HG03378 (cell line): ENCODE results near the gene C3orf33.
"Not testable (repeated sequence)": the region's sequence is repeated elsewhere in the genome, so short reads cannot be mapped to it uniquely, and the experiment has no call there.

Source experiments
- ATAC-seq: cut with Tn5 transposase; IDR thresholded peaks from one replicate; pipeline ENCODE4 v1.9.1; 2021; ENCODE audit warnings: mild to moderate bottlenecking, moderate library complexity; ENCODE audit not compliant: unreplicated experiment

Gene C3orf33, protein sequence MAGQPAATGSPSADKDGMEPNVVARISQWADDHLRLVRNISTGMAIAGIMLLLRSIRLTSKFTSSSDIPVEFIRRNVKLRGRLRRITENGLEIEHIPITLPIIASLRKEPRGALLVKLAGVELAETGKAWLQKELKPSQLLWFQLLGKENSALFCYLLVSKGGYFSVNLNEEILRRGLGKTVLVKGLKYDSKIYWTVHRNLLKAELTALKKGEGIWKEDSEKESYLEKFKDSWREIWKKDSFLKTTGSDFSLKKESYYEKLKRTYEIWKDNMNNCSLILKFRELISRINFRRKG

DNA sequence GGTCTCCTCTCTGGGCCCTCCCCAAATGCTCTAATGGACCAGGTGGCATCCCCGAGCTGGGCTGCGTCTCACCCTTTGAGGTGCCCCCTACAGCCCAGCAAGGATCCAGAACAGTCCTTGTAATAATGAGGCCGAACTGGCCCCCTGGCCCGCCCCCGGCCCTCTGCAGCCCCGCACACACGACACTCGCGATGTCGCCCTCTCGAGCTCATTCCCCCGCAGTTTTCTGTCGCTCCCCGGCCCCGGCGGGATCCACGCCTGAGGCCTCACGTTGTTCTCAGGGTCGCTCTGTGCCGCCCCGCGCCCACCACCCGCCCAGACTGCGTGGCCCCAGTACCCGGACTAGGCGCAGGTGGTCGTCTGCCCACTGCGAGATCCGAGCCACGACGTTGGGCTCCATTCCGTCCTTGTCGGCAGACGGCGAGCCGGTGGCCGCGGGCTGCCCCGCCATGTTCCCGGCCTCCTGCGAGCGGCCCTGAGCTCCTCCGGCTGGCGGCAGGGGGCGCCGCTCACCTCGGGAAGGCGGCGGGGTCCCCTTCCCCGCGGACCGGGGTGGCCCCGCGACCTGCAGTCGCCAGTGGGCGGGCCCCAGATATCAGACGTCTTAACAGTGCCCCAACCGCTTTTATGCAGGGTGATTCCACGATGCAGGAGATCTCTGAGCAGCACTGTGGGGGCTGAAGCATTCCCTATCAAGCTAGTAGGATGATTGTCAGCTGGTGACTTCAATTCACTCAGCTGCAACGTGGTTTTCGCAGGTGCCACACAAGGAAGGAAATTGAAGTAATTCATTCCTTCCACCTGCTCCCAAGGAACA is at the start of gene C3orf33:
Gene C3orf33 (minus strand): TSS at position 477 of the 817 bp plus-strand sequence. CDS start 26 bp downstream, at position 451.
- peak; percentile 89 for ATAC-seq

DNA sequence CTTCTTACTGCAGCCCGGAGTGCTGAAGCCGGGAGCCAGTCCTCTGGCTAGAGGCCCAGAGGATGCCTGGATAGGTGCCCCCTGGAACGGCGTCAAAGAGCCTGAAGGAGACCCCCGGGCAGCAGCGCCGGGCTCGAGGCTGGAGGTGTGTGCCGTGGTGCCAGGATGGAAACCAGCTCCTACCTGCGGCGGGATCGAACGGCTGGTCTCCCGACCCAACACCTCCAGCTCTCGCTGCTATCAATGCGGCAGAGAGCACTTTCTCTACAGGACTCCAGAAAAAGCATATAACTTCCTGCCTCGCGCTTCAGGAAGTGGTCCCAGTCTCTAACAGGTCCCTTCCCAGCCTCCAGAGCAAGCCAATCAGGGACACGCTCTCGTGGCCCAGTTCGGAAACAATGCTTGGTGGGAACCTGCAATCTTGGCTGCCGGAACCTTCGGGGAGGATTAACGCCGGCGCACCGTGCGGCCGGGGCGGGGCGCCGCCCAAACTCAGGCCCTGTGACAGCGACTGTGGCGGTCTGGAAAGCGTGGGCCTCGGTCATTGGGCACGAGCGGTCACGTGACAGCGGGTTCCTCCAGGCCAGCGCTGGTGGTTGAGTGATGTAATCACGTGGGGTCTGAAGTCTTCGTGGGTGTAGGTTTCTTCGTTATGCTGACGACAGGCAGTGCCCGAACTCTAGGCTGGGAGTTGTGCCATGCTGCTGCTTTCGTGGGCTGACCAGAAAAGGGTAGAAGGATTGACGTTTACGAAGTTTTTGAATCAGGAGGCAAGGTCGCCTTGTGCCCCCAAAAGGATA is 48.3 kb upstream of the C3orf33 start, which contains the start of gene SLC33A1:
Gene SLC33A1 (minus strand): TSS at position 287 of the 800 bp plus-strand sequence. CDS start 430 bp downstream, outside the sequence.
- ATAC-seq, result peak; percentile 95

DNA sequence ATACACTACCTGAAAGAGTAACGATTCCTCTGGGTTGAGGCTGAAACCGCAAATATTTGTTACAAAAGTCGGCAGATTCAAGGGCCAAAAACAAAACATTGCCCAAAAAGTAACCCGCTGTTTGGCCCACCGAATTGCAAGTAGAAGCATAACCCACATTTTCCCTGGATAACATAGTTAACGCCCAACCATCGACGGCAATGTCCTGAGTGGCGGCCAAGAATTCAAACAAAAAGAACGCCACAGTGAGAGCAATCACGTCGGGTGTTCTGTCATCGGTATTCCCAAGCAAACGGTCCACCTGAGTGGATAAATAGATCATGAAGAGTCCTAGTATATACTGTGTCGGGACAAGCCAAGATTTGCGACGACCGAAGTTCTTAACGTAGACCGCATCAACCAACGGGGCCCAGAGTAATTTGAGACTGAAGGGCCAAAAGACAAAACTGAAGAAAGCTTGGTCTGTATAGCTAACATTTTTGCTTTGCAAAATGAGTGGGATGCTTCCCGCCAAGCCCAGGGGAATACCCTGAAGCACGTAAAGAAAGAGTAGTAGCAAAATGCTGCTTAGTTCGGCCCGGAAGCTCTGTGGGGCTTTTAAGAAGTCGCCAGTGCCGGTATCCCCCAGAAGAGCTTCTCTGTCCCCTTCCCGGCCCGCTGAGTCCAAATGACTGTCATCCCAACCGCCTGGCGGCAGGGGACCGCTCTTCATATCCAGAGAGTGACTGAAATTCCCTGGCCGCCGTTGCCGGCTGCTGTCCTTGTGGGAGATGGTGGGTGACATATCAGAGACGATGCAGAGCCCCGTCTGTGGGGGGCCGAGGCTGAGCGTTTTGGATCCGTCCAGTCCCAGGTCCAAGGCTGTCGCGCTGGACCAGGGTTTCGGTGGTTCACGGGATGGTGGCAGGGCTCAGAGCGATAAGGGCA is 47.4 kb upstream of the C3orf33 start:
- ATAC-seq, result peak; percentile 4

DNA sequence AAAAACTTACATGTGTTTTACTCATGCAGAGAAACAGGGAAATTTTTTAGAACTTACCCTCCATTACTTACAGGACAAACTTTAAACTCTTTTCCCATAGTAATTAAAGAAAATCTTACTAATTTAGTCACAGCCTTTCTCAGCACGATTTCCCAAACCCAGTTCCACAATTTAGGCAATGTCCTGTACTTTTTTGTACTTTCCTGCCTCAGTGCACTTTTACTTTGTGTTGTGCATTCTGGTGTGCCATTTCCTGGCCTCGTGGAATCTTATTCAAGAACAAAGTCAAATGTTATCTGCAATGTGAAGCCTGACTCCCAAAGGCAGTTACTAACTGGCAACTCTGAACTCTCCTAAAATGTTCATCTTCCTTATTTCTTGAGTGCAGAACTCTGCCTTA is 46.3 kb upstream of the C3orf33 start:
- ATAC-seq, result no peak

DNA sequence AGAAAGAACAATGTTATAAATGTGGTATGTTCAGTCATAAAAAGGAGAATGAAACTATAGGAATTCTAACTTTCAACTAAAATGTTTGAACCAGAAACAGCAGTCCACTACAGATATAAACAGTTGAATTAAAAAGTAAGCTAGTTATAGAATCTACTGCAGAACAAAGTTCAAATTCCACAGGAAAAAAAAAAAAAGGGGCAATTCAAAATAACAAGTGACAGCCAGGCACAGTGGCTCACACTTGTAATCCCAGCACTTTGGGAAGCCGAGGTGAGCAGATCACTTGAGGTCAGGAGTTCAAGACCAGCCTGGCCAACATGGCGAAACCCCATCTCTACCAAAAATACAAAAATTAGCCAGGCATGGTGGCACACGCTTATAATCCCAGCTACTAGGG is 43.3 kb upstream of the C3orf33 start:
- not testable (repeated sequence) for ATAC-seq

DNA sequence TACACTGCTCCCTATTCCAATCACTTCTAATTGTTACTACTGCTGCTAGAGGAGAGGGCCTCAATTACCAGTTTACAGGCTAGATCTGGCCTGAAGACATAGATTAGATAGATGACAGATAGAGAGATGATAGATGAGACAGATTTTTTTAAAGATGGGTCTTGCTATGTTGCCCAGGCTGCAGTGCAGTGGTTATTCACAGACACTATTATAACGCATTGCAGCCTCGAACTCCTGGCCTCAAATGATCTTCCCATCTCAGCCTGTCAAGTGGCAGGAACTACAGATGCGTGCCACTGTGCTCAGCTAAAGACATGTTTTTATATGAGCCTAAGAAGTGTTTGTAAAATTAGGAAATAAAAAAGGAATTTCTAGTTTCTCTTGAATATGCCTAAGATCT is 41.9 kb upstream of the C3orf33 start:
- no peak for ATAC-seq

DNA sequence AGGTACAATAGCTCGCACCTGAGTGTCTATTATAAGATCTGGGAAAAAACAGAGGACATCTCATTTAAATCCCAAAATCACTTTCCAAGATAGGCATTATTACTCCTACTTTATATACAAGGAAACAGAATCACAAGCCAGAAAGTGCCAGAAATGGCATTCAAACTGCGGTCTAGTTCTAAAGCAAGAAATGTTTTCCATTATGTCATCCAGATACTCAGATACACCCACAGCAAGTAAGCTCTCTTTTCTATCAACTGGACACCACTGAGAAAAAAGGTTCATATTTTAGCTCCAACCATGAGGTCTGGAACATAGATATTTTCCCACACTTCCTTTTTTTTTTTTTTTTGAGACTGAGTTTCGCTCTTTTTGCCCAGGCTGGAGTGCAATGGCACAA is 40.0 kb upstream of the C3orf33 start:
- no peak for ATAC-seq

DNA sequence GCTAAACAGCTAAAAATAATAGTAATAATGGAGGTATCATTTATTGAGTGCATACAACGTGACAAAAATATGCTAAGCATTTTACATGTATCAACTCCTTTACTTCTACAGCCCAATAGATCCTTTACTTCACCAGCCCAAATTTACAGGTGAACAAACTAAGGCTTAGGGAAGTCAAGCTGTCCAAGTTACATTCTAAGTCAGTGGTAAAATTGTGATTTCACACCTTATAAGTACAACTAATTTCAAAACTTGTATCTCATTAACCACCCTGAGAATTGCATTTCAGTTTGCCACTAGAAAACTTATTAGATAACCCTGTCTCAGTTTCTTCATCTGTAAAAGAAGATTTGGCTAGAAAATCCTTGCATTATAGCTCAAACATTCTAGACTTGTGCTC is 37.5 kb upstream of the C3orf33 start:
- ATAC-seq, result peak; percentile 59

DNA sequence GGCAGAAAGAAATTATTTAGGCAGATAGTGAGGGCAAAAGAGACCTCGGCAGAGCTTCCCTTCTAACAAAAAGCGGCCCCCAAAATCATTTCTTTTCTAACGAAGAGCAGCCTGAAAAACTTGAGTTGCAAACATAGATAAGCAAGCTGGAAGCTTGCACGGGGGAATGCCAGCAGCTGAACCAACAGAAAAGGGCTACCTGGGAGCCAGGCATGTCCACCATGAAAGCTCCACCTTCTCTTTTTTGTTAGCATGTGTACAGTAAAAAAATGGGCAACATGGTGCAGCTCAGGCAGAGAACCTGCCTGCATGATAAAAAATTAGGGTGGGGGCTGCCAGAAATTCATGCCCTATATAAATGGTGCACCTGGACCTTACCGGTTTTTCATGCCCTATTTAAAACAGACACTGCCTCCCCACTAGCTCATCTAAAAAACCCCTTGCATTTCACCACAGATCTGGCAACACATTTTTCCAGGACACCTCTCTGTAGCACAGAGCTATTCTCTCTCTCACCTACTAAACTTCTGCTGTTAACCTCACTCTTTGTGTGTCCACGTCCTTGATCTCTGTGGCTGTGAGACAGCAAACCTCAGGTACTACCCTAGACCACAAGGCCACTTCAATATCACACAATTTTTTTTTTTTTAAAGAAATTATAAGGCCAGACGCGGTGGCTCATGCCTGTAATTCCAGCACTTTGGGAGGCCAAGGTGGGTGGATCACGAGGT is 29.4 kb upstream of the C3orf33 start:
- ATAC-seq, result no peak

DNA sequence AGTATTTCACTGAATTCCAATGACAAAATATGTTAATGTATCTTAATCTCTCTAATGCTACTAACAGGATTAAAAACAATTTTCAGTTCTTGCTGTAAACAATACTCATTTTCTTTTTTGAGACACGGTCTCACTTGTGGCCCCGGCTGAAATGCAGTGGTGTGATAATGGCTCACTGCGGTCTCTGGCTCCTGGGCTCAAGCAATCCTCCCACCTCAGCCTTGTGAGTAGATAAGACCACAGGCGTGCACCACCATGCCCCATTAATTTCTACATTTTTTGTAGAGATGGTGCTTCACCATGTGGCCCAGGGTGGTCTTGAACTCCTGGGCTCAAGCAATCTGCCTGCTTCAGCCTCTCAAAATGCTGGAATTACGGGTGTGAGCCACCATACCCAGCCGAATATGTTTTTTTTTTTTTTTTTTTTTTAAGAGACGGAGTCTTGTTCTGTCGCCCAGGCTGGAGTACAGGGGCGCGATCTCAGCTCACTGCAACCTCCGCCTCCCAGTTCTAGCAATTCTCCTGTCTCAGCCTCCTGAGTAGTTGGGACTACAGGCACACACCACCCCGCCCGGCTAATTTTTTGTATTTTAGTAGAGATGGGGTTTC is 22.5 kb upstream of the C3orf33 start:
- ATAC-seq, result not testable (repeated sequence)

DNA sequence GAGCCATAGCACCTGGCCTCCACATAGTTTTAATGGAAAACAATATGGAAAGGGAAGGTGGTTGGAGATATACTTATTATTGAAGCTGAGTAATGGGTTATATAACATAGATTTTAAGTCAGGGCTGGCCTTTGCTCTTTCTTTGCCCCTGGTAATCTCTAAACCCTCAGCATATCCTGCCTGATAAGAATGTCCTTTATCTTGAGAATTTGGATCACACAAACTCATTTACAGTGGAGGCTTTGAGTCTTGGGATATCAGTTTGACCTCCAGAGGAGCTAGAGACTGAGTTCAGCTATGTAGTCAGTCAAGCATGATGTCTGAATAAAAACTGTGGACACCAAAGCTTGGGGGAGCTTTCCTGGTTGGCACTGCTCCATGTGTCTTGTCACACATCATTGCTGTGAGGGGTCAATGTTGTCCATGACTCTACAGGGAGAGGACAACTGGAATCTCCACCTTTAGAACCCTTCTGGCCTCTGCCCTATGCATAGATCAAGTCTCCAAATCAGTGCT is 9.0 kb upstream of the C3orf33 start:
- ATAC-seq, result no peak

DNA sequence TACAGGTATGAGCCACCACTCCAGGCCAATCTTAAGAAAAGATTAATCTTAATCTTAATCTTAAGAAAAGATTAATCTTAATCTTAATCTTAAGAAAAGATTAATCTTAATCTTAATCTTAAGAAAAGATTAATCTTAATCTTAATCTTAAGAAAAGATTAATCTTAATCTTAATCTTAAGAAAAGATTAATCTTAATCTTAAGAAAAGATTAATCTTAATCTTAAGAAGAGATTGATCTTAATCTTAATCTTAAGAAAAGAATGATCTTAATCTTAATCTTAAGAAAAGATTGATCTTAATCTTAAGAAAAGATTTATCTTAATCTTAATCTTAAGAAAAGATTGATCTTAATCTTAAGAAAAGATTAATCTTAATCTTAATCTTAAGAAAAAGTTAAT is 7.1 kb upstream of the C3orf33 start:
- ATAC-seq, result not testable (repeated sequence)

DNA sequence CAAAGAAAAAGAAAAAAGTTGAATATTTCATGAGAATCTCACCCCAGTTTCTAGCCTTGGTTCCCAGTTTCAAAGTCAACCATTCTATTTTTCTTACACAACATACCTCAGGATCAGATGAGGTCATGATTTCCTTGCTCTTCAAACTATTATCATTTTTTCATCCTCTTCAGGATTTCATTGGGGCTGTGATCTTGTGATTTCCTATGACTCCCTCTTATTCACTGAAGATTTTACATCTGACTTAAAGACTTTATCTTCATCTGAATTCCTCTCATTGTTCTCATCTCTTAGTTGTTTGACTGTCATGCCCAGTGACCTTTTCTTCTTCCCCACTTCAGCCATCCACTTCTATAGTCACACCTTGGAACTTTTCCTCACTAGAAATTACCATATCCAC is 3.1 kb upstream of the C3orf33 start:
- ATAC-seq, result no peak

DNA sequence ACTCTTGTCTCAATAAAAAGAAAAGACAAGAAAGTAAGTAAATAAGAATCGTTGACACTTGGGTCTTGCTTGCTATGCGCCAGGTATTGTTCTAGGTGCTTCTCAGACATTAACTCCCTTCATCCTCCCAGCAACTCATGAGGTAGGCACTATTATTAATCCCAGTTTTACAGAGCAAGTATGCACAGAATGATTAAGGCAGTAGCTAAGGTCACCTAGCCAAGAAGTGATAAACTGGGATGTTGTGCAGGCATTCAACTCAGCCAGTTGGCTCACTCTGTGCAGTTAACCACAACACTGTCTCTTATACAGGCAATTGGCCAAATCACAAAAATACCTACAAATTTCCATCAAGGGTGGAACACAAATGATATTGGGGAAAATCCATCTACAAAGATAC is 1.7 kb upstream of the C3orf33 start:
- ATAC-seq, result no peak

DNA sequence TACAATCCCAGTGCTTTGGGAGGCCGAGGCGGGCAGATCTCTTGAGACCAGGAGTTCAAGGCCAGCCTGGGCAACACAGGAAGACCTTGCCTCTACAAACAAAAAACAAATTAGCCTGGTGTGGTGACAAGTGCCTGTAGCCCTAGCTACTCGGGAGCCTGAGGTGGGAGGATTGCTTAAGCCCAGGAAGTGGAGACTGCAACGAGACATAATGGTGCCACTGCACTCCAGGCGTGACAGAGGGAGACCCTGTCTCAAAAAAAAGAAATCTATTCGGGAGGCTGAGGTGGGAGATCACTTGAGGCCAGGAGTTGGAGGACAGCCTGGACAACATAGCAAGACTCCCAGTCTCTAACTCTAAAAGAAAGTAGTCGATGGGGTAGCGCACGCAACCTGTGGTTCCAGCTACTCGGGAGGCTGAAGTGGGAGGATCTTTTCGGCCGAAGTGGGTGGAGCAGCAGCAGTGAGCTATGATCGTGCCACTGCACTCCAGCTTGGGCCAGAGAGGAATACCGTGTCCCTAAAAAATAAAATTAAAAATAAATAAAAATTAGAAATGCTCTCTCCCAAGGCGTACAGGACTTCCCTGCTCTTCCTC is 775 bp downstream of the C3orf33 start:
- peak; percentile 5 for ATAC-seq

DNA sequence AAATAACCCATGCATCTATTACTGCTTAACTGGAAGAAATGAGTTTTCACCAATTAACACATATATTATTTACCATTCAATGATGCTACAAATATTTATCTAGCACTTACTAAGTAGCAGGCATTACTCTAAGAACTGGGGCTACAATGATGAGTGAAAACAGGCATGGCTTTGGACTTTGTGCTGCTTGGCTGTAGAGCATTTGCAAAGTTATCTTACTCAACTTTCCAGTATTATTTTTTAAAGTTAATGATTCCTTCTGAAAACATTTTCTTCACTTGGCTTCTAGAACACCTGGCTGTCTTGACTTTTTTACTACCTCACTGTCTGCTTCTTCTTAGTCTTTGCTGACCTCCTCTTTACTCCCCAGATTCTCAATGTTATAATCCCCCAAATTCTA is 1.8 kb downstream of the C3orf33 start:
- ATAC-seq, result no peak

DNA sequence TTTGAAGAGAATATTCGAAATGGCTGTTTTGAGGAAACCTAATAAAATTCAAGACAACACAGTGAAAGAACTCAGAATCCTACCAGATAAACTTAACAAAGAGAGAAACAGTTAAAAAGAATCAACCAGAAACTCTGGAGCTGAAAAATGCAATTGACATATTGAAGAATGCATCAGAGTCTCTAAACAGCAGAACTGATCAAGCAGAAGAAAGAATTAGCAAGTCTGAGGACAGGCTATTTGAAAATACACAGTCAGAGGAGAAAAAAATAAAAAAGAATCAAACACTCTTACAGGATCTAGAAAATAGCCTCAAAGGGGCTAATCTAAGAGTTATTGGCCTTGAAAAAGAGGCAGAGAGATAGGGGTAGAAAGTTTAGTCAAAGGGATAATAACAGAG is 13.5 kb downstream of the C3orf33 start:
- ATAC-seq, result no peak

DNA sequence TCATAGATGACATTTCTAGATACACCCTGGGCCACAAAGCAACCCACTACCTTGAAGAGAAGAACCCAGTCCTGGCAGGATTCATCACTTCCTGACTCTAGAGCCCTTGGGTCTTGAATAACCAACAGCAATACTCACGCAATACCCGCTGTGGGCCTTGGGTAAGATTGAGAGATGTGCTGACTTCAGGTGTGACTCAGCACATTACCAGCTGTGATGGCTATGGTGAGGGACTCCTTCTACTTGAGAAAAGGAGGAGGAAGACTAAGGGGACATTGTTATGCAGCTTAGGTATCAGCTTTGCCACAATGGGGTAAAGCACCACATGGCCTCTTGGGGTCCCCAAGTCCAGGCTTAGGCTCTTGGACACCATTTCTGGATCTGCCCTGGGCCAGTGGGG is 14.9 kb downstream of the C3orf33 start:
- ATAC-seq, result no peak
